Chondrocyte (in vitro differentiated cells): Measurements from ENCODE around the gene FGF12. TPM values are rescaled to one million over a fixed set of nuclear protein-coding genes. Genes with fewer than 3 reads are reported as not detected.
"Not testable (repeated sequence)": the region's sequence is repeated elsewhere in the genome, so short reads cannot be mapped to it uniquely, and the experiment has no call there.

Source experiments
- DNase-seq: peaks from one replicate; pipeline ENCODE4 v3.0.0; 2021; ENCODE audit warnings: mixed read lengths, low spot score
- H3K27ac Mint-ChIP-seq: one replicate; pipeline ENCODE4 v1.8.0; 2021; ENCODE audit warnings: mild to moderate bottlenecking, moderate library complexity, mixed read lengths; ENCODE audit not compliant: unreplicated experiment
- H3K27me3 Mint-ChIP-seq: 2 replicates; pipeline ENCODE4 v1.8.0; 2021; ENCODE audit warnings: low read depth, mixed read lengths
- H3K36me3 Mint-ChIP-seq: 2 replicates; pipeline ENCODE4 v1.8.0; 2021; ENCODE audit warnings: low read depth, mixed read lengths
- H3K4me1 Mint-ChIP-seq: 2 replicates; pipeline ENCODE4 v1.8.0; 2021; ENCODE audit warnings: low read depth, mild to moderate bottlenecking, mixed read lengths
- H3K4me3 Mint-ChIP-seq: one replicate; pipeline ENCODE4 v1.8.0; 2021; ENCODE audit warnings: mild to moderate bottlenecking, moderate library complexity, mixed read lengths; ENCODE audit not compliant: unreplicated experiment
- H3K9me3 Mint-ChIP-seq: 2 replicates; pipeline ENCODE4 v1.8.0; 2021; ENCODE audit warnings: low read depth, mixed read lengths
- long read RNA-seq: library from polyadenylated mRNA; stranded (forward); transcript quantifications from one replicate; pipeline ENCODE4 v2.0.0, GENCODE V29; 2021
- total RNA-seq: library from RNA; stranded (reverse); gene quantifications from 3 replicates; pipeline ENCODE4 v1.2.1, GENCODE V29; 2021
- TF ChIP-seq, protein P1 (sequence below): fragments of 200-600 bp; sonication (generic); IDR thresholded peaks from 2 replicates; pipeline ENCODE4 v1.5.0; 2021; ENCODE audit warnings: antibody characterized with exemption, mild to moderate bottlenecking, moderate library complexity

Gene FGF12
- total RNA-seq = 0.15 TPM in 1 of 3 replicates, not detected in the others
- long read RNA-seq = 0 reads

- DNase-seq = peak; percentile 75
- H3K27me3 Mint-ChIP-seq = peaks cover 46% of the 10 kb centered on the region
- H3K36me3 Mint-ChIP-seq = no peaks in the 10 kb centered on the region
- peaks cover 15% of the 10 kb centered on the region for H3K4me1 Mint-ChIP-seq
- no peak within 1 kb of the TSS for H3K27ac Mint-ChIP-seq
- peak within 1 kb of the TSS; percentile 60 for H3K4me3 Mint-ChIP-seq
- TF ChIP-seq, protein P1, sequence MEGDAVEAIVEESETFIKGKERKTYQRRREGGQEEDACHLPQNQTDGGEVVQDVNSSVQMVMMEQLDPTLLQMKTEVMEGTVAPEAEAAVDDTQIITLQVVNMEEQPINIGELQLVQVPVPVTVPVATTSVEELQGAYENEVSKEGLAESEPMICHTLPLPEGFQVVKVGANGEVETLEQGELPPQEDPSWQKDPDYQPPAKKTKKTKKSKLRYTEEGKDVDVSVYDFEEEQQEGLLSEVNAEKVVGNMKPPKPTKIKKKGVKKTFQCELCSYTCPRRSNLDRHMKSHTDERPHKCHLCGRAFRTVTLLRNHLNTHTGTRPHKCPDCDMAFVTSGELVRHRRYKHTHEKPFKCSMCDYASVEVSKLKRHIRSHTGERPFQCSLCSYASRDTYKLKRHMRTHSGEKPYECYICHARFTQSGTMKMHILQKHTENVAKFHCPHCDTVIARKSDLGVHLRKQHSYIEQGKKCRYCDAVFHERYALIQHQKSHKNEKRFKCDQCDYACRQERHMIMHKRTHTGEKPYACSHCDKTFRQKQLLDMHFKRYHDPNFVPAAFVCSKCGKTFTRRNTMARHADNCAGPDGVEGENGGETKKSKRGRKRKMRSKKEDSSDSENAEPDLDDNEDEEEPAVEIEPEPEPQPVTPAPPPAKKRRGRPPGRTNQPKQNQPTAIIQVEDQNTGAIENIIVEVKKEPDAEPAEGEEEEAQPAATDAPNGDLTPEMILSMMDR = no peak
- no peaks in the 10 kb centered on the region for H3K9me3 Mint-ChIP-seq
Observed at GRCh38 chr3:192727032-192727847, at the start of gene FGF12. Gene FGF12, minus strand, starts transcription at chr3:192727541.

GRCh38 chr3:192774341-192774740 is 47.0 kb upstream of the FGF12 start:
- peaks cover 20% of the 10 kb centered on the region for H3K27me3 Mint-ChIP-seq
- peaks cover 21% of the 10 kb centered on the region for H3K9me3 Mint-ChIP-seq
- DNase-seq, H3K4me3 Mint-ChIP-seq, H3K27ac Mint-ChIP-seq, H3K4me1 Mint-ChIP-seq, H3K36me3 Mint-ChIP-seq: not testable (repeated sequence)

GRCh38 chr3:192772240-192772894 is 45.0 kb upstream of the FGF12 start:
- Mint-ChIP-seq H3K27ac (no peak overlapping the region), H3K9me3 (peaks cover 17% of the 10 kb centered on the region), H3K4me3 (no peak overlapping the region), H3K36me3 (no peaks in the 10 kb centered on the region), H3K27me3 (peaks cover 17% of the 10 kb centered on the region), H3K4me1 (no peaks in the 10 kb centered on the region)
- TF ChIP-seq, protein P1 = peak; percentile 57
- DNase-seq = no peak

DNA sequence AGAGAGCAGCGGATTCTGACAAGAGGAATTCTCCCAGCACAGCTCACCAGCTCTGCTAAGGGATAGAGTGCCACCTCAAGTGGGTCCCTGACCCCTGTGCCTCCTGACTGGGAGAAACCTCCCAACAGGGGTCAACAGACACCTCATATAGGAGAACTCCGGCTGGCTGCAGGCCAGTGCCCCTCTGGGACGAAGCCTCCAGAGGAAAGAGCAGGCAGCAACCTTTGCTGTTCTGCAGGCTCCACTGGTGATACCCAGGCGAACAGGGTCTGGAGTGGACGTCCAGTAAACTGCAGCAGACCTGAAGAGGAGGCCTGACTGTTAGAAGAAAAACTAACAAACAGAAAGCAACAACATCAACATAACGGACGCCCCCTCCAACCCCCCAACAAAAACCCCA is 31.3 kb upstream of the FGF12 start:
- no peak for DNase-seq
- no peak overlapping the region for H3K27ac Mint-ChIP-seq
- no peaks in the 10 kb centered on the region for H3K36me3 Mint-ChIP-seq
- no peak overlapping the region for H3K4me3 Mint-ChIP-seq
- peaks cover 10% of the 10 kb centered on the region for H3K27me3 Mint-ChIP-seq
- H3K9me3 Mint-ChIP-seq = peaks cover 14% of the 10 kb centered on the region
- H3K4me1 Mint-ChIP-seq = no peaks in the 10 kb centered on the region
- TF ChIP-seq, protein P1 = no peak

GRCh38 chr3:192751148-192751547 is 23.8 kb upstream of the FGF12 start:
- no peaks in the 10 kb centered on the region for H3K4me1 Mint-ChIP-seq
- no peak overlapping the region for H3K27ac Mint-ChIP-seq
- TF ChIP-seq, protein P1 = no peak
- H3K4me3 Mint-ChIP-seq = no peak overlapping the region
- H3K36me3 Mint-ChIP-seq = no peaks in the 10 kb centered on the region
- DNase-seq = no peak
- H3K9me3 Mint-ChIP-seq = no peaks in the 10 kb centered on the region
- peaks cover 2% of the 10 kb centered on the region for H3K27me3 Mint-ChIP-seq
